ENCODE results near the gene USP40. TPM values are rescaled to one million over a fixed set of nuclear protein-coding genes. Genes with fewer than 3 reads are reported as not detected.

USP40 gene
- total RNA-seq, 3 donors from 2014 or later: 29.2 to 53.4 (median 35.2) TPM

DNA sequence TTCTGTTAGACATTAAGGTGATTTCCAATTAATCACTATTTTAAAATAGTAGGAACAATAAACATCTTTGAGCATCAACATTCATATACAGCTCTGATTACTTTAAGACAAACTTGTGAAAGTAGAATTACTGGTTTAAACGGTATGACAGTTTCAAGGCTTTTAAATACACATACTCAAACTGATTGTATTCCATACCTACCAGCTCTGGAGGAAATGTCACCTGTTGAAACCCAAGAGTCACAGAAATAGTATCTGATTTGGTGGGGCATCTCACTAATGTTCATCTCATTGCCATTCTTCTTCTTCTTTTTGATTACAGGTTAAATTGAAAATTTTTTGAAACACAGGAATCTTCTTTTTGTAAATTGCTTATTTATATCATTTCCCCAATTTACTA, 36.2 kb downstream of the USP40 start:
- no peak for DNase-seq (ENCODE audit: low spot score in 2 of 2)
- Histone ChIP-seq H3K36me3 (peaks cover 8% of the 10 kb centered on the region), H3K4me3 (no peak overlapping the region), H3K4me1 (no peaks in the 10 kb centered on the region), H3K9me3 (no peaks in the 10 kb centered on the region), H3K27me3 (no peaks in the 10 kb centered on the region), H3K27ac (no peak overlapping the region)
- TF ChIP-seq, protein P1, sequence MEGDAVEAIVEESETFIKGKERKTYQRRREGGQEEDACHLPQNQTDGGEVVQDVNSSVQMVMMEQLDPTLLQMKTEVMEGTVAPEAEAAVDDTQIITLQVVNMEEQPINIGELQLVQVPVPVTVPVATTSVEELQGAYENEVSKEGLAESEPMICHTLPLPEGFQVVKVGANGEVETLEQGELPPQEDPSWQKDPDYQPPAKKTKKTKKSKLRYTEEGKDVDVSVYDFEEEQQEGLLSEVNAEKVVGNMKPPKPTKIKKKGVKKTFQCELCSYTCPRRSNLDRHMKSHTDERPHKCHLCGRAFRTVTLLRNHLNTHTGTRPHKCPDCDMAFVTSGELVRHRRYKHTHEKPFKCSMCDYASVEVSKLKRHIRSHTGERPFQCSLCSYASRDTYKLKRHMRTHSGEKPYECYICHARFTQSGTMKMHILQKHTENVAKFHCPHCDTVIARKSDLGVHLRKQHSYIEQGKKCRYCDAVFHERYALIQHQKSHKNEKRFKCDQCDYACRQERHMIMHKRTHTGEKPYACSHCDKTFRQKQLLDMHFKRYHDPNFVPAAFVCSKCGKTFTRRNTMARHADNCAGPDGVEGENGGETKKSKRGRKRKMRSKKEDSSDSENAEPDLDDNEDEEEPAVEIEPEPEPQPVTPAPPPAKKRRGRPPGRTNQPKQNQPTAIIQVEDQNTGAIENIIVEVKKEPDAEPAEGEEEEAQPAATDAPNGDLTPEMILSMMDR (IDR thresholded peaks at IDR 0.05): no peak
- intact Hi-C loops (cut with DNase I; ENCODE audit: low total_unique reads): no loop called here

DNA sequence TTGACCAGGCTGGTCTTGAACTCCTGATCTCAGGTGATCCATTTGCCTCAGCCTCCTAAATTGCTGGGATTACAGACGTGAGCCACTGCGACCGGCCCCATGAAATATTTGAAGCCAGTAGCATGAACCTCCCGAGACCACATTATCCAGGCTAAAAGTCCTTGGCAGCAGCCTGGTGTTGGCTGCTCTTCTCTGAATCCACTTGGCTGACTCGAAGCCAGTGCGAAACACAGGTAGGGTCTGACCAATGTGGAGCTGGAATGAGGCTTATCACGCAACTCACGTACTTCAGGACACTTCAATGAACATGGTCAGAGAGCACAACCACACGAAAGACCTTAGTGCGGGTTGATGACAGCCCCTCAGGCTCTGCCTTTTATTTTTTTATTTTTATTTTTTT, 38.4 kb downstream of the USP40 start:
- Histone ChIP-seq H3K27ac (no peak overlapping the region), H3K4me3 (no peak overlapping the region), H3K27me3 (no peaks in the 10 kb centered on the region), H3K9me3 (no peaks in the 10 kb centered on the region), H3K36me3 (peaks cover 10% of the 10 kb centered on the region), H3K4me1 (no peaks in the 10 kb centered on the region)
- intact Hi-C loops (cut with DNase I; ENCODE audit: low total_unique reads): no loop called here
- DNase-seq (ENCODE audit: low spot score in 2 of 2): no peak
- TF ChIP-seq, protein P1 (IDR thresholded peaks at IDR 0.05): no peak
- TF ChIP-seq POLR2AphosphoS5 (IDR thresholded peaks at IDR 0.05): no peak

DNA sequence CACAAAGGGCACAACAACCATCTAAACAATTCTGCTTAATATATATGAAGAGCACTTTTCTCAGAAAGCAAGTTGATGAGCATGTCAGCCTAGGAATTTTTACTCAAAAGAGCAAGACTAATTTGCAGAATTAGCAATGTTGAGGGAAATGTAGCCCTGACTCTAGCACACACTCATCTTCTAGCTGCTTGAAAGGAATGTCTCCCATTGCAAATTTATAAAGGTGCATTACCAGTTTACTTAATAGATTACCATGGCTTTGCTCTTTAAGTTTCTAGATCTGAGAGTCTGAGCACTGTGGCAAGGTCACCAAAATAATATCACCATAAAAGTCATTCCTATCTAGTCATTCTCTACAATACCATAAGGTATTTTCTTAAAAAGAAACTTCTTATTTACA, 40.8 kb downstream of the USP40 start:
- no peak overlapping the region for H3K27ac ChIP-seq
- no peaks in the 10 kb centered on the region for H3K9me3 ChIP-seq
- intact Hi-C loops (cut with DNase I; ENCODE audit: low total_unique reads): no loop called here
- DNase-seq (ENCODE audit: low spot score in 2 of 2): no peak
- H3K27me3 ChIP-seq: no peaks in the 10 kb centered on the region
- no peak for TF ChIP-seq POLR2A (IDR thresholded peaks at IDR 0.05)
- H3K36me3 ChIP-seq: peaks cover 10% of the 10 kb centered on the region
- no peak overlapping the region for H3K4me3 ChIP-seq
- H3K4me1 ChIP-seq: no peaks in the 10 kb centered on the region

DNA sequence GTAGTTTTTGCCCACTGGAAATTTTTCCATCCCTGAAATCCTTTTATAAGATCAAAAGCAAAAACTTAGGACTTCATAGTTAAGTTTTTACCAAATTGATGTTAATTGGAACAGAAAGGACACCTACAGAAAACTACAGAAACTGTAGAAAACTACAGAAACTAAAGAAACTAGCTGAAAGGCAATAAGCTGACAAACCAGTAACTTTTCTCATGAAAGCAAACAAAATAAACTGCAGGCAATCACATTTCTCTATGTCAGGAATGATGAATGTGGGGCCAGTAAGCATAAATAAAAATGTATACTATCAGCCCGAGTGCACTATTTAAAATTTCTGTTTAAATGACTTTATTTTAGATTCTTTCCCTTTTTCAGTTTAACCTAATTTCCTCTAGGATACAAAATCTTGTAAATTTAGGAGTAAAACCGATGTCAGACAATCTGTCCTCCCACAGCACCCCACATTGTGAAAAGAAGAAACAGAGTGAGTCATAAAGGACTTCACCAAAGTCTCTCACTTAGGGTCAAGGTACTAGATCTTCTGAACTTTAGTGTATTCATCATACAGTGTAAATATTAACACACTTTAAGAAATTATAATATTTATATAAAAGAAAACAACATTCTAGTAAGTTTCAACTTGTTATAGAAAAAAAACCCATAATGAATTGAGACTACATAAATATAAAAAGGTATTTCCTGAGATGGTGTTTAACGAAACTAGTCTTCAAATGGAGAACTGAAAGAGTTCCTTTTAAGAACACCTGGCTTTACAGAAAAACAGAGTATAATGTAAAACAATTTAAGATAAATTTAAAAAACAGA, 46.6 kb downstream of the USP40 start:
- intact Hi-C loops (cut with DNase I; ENCODE audit: low total_unique reads): no loop called here
- Histone ChIP-seq H3K9me3 (no peaks in the 10 kb centered on the region), H3K4me3 (no peak overlapping the region), H3K27ac (no peak overlapping the region), H3K27me3 (no peaks in the 10 kb centered on the region), H3K4me1 (no peaks in the 10 kb centered on the region), H3K36me3 (peaks cover 8% of the 10 kb centered on the region)
- TF ChIP-seq POLR2AphosphoS5 (IDR thresholded peaks at IDR 0.05) (no peak), POLR2A (IDR thresholded peaks at IDR 0.05) (no peak)
- TF ChIP-seq, protein P1 (IDR thresholded peaks at IDR 0.05): no peak
- DNase-seq (ENCODE audit: low spot score in 2 of 2): no peak

GRCh38 chr2:233513953-233514655, 52.5 kb downstream of the USP40 start:
- Histone ChIP-seq H3K4me3 (no peak overlapping the region), H3K36me3 (no peaks in the 10 kb centered on the region), H3K27ac (no peak overlapping the region), H3K4me1 (no peaks in the 10 kb centered on the region), H3K27me3 (no peaks in the 10 kb centered on the region), H3K9me3 (no peaks in the 10 kb centered on the region)
- no peak for TF ChIP-seq POLR2A (IDR thresholded peaks at IDR 0.05)
- TF ChIP-seq, protein P1 (IDR thresholded peaks at IDR 0.05): no peak
- no peak for TF ChIP-seq POLR2AphosphoS5 (IDR thresholded peaks at IDR 0.05)
- no peak for DNase-seq (ENCODE audit: low spot score in 2 of 2)
- intact Hi-C loops (cut with DNase I; ENCODE audit: low total_unique reads): no loop called here
